GM19455 (cell line): Measurements from ENCODE around the gene ABCB11.
"Not testable (repeated sequence)": the region's sequence is repeated elsewhere in the genome, so short reads cannot be mapped to it uniquely, and the experiment has no call there.

Experiments
- ATAC-seq: cut with Tn5 transposase; IDR thresholded peaks from one replicate; pipeline ENCODE4 v1.9.1; 2021; ENCODE audit not compliant: unreplicated experiment

The ABCB11 gene

DNA sequence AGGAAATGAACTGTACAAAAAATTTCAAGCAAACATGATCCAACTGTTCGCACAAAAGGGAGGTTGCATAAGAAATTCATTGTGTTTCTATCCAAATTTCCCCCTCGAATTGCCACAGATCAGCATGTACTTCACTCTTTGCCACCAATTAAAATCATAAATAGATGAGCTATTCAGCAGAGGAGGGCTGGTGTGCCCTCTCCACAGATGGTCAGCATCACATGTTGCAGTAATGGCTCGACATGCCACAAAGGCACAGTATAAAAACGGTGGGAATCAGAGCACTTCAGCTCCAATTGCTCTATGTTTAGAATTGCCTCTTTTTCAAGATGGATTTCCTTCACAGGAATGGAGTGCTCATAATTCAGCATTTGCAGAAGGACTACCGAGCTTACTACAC, 130.1 kb downstream of the ABCB11 start, which contains the start of gene G6PC2:
TSS of gene G6PC2 (plus strand) at position 289 of the 400 bp plus-strand sequence. CDS start at position 330, 41 bp downstream.
- ATAC-seq, result no peak

DNA sequence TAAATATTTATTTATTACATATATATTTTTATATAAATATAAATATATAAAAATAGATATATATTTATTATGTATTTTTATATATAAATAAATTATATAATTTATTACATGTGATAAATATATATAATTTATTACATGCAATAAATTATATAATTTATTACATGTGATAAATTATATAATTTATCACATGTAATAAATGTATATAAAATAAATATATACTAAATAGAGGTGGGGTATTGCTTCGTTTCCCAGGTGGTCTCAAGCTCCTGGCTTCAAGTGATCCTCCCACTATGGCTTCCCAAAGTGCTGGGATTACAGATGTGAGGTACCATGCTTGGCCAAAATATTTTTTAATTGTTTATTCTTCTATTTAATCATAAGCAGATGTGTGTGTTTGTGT, 133.7 kb downstream of the ABCB11 start:
- no peak for ATAC-seq

DNA sequence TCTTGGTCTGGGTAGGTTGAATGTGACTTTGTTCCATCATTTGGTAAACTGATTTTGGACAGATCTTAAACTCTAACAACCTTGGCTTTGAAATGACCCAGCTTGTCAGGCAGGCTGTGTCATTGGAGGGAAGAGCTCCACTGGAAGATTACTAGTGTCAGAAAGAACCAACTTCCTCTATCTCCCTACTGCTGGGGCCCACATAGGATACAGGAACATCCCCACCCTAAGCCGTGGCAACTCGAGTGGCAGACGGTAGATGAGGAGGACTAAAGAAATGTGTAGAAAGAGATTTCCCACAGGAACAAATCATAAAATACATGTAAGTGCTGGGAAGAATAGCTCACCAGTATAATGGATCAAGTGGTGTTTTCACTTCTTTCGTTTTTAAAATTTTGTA, 134.3 kb downstream of the ABCB11 start:
- no peak for ATAC-seq

DNA sequence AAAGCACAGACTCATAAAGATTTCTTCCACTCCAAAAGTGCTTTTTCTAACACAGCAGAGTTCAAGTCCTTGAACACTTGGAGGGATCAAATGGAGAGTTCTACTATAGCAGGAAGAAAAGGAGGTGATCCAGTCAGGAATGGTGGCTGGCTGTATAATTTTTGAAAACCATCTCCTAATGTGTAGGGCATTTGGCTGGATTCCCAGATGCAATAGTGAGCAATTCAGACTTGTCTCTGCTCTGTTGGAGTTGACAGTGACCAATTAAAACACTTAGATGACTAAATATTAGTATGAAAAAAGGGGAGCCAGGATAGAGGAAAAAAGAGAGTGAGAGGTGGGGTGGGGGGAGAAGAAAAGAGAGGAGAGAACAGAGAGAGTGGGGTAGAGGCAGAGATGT, 135.4 kb downstream of the ABCB11 start:
- ATAC-seq, result no peak

DNA sequence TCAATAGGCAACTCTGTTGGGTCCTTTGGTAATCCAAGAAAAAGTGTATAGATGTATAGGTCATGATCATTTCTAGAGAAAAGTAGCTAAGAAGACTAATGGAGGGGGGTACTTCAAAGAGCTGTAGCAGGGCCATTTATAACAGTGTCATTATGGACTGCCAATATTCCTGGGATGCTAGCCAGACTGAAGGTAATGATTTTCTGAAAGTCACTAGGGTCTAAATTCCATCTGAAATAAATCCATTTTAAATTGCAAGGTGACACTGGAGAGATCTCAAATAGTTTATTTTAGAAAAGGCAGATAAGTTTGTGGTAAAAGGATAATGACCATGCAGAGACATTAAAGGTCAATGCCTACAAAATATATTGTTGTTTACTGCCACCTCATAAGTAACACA, 136.4 kb downstream of the ABCB11 start:
- ATAC-seq, result no peak

DNA sequence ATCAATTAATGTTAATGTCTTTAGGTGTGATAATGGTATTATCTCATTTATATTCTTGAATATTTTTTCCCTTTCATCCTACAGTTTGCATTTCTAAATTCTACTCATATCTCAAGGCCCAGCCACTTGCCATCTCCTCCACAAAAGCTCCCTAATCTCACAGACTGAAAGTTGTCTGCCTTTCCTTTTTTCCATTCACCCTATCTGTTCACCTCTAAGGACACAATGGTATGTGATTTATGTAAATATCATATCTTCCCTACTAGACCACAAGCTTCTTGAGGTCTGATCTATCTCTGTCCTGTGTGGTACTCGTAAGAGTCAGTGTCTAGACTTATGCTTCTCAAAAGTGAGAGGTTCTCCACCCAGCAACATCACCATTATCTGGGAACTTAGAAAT, 137.0 kb downstream of the ABCB11 start:
- ATAC-seq, result no peak

DNA sequence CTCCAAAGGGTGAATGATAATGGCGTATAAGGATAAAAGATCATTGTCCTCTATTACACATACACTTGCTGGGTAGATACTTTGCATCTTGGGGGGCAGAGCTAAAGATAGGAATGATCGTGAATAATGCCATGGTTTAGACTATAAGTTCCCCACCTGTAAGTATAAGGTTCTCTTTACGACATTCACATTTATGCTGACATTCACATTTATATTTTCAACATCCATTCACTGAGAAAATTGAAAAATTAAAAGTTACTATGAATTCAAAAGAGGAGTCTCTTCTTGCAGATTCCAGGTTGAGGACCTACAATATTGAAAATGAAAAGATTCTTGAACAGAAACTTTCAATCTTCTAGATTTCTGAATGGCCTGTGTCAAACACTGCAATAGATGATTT, 138.8 kb downstream of the ABCB11 start:
- no peak for ATAC-seq

DNA sequence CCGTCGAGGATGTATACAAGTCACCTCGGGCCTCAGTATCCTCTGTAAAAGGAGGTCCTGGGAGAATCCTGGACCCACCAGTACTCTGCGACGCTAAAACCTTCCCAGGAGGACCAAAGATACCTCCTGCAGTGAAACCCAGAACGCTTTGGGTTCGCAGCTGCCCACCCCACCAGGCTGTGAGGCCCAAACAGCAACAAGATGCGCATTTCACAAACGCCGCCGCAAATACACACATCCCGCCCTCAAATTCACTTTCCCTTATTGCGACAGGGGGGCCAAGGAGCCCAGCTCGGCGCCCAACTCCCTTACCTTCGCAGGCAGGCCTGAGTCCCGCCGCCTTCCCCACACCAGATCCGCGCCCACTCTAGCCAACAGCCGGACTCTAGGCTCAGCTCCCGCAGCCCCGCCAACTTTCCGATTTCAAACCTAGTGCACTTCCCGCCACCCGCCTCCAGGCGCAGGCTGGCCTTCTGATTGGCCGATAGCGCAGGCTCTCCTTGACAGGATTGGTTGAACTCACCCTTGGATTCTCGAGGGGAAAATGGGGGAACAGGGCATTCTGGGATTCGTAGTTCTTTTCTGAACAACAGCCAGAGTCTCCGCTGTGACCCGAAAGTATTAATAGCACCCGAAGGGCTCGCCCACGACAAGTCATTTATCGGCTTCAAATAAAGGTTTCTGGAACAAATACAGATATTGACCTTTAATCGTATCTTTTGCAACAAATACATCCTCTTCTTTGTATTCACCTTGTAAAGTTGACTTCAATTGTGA, 140.9 kb downstream of the ABCB11 start, which contains the start of gene SPC25:
TSS of gene SPC25 (minus strand) at position 425 of the 777 bp plus-strand sequence. CDS start 911 bp downstream, outside the sequence.
- ATAC-seq, result peak; percentile 100

DNA sequence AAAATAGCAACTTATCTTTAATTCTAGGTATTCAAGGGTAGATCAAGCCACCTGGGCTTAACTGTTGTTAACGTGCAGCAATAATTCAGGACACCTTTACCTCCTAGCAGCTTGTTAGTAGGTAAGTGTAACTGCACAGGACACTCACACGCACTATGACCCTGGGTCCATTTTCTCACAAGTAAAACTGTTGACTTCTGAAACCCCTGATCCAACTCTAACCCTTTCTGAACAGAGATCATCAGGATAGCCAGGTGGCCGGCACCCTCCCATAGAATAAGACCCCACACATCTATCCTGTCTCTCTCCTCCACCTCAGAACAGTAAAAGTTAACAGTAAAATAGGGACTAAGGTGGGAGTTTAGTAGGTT, 141.5 kb downstream of the ABCB11 start:
- peak; percentile 1 for ATAC-seq

DNA sequence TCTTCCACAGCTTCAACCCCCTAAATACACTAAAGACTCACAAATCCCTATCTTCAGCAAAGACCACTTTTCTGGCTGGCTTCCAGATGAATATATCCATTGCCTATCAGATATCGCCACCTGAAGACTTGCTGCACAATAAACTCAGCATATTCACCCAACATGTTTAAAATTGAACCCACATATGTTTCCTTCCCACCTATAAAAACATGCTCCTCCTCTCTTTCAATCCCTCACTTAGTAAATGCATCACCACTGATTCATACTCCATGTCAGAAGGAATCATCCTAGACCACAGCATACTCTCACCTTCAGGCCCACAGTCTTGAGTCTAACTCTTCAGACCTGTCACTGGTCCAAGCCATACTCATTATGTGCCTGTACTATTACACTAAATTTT, 146.1 kb downstream of the ABCB11 start:
- ATAC-seq, result no peak

DNA sequence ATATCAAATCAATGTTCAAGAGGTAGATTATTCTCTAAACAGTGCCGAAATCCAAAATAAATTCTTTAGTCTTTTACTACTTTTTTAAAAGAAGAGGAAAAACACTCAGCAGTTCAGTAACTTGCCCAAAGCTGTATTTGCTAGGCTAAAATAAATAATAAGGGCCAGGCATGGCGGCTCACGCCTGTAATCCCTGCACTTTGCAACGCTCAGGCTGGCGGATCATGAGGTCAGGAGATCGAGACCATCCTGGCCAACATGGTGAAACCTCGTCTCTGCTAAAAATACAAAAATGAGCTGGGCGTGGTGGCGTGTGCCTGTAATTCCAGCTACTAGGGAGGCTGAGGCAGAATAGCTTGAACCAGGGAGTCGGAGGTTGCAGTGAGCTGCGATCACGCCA, 149.0 kb downstream of the ABCB11 start:
- ATAC-seq, result not testable (repeated sequence)

DNA sequence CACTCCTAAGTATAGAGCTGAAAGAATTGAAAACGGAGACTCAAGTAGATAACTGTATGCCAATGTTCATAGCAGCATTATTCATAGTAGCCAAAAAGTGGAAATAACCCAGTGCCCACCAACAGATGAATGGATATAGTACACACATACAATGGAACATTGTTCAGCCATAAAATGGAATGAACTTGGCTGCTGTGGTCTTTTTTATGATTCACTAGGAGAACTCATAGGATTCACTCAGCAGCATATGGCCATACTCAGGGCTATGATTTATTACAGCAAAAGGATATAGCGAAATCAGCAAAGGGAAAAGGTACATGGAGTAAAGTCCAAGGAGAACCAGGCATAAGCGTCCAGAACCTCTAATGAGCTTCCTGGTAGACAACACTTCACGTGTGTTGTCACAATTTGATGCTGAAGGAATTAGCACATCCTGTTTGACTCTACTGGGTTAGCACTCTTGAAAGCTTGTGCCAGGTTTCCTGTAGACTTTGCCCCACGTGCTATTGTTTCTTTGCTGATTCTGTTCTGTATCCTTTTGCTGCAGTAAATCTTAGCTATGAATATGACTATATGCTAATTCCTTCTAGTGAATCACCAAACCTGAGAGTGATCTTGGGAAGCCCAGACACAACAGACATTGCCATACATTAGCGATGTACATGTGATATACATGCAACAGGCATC, 156.6 kb downstream of the ABCB11 start:
- ATAC-seq, result no peak

DNA sequence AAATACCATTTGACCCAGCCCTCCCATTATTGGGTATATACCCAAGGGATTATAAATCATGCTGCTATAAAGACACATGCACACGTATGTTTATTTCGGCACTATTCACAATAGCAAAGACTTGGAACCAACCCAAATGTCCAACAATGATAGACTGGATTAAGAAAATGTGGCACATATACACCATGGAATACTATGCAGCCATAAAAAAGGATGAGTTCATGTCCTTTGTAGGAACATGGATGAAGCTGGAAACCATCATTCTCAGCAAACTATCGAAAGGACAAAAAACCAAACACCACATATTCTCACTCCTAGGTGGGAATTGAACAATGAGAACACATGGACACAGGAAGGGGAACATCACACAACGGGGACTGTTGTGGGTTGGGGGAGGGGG, 160.3 kb downstream of the ABCB11 start:
- not testable (repeated sequence) for ATAC-seq
